Activated CD8-positive, alpha-beta memory T cell treated with anti-CD3 and anti-CD28 coated beads, Interleukin-2, amount 10 ng/mL, durations not matched to agents 7 days and 5 days (primary cell): ENCODE measurements around the gene YEATS4. TPM values are rescaled to one million over a fixed set of nuclear protein-coding genes. Genes with fewer than 3 reads are reported as not detected.

Experiments used
- ATAC-seq: fragments of 150-1000 bp; cut with Tn5 transposase; one replicate; pipeline ENCODE4 v1.10.0; 2021; ENCODE audit warnings: moderate library complexity
- CTCF ChIA-PET: fragments of 350-600 bp; sonication (Branson Sonifier 250); formaldehyde crosslinking; loops from one replicate; lab custom pipeline; 2021; ENCODE audit warnings: antibody characterized with exemption; lab: Charles Lee
- DNase-seq: peaks from one replicate; pipeline ENCODE4 v3.0.0-alpha.2; 2020
- H3K27ac Mint-ChIP-seq: one replicate; pipeline ENCODE4 v1.8.0; 2021; ENCODE audit warnings: mild to moderate bottlenecking, mixed read lengths
- H3K27me3 Mint-ChIP-seq: one replicate; pipeline ENCODE4 v1.8.0; 2021; ENCODE audit warnings: mixed read lengths
- H3K36me3 Mint-ChIP-seq: one replicate; pipeline ENCODE4 v1.8.0; 2021; ENCODE audit warnings: mild to moderate bottlenecking, mixed read lengths
- H3K4me1 Mint-ChIP-seq: one replicate; pipeline ENCODE4 v1.8.0; 2021; ENCODE audit warnings: mixed read lengths
- H3K4me3 Mint-ChIP-seq: one replicate; pipeline ENCODE4 v1.8.0; 2021; ENCODE audit warnings: mild to moderate bottlenecking, moderate library complexity, mixed read lengths
- H3K9me3 Mint-ChIP-seq: one replicate; pipeline ENCODE4 v1.8.0; 2022; ENCODE audit warnings: low read depth, mixed read lengths
- total RNA-seq, 2 experiments: library from RNA; stranded (reverse); gene quantifications; one replicate each; pipeline ENCODE4 v1.2.3, GENCODE V29; 2021

Gene YEATS4
- total RNA-seq, 2 experiments from 2014 or later, result 40.9 to 47.3 TPM

DNA sequence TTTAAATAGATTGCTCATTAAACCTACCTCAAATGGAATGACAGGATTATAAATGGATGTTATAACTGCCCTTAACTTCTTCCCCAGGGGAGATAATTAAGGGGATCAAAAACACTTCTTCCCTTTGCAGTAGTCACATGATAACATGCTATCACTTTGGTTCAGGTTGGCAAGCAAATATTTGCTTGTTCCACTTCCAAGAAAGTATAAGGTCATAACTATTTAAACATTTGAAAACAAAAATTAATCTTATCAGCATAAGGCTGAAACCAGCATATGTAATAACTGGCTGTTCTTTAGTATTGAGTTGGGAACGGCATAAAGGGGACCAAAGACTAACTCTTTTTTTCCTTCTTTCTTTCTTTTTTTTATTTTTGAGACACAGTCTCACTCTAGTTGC, 13.8 kb upstream of the YEATS4 start:
- DNase-seq (no peak), ATAC-seq (no peak)
- H3K9me3 Mint-ChIP-seq, result no peaks in the 10 kb centered on the region
- H3K27ac Mint-ChIP-seq, result no peak overlapping the region
- CTCF ChIA-PET, result no interaction called here
- H3K4me3 Mint-ChIP-seq, result no peak overlapping the region
- no peaks in the 10 kb centered on the region for H3K36me3 Mint-ChIP-seq
- H3K4me1 Mint-ChIP-seq, result peaks cover 4% of the 10 kb centered on the region
- H3K27me3 Mint-ChIP-seq, result peaks cover 4% of the 10 kb centered on the region

DNA sequence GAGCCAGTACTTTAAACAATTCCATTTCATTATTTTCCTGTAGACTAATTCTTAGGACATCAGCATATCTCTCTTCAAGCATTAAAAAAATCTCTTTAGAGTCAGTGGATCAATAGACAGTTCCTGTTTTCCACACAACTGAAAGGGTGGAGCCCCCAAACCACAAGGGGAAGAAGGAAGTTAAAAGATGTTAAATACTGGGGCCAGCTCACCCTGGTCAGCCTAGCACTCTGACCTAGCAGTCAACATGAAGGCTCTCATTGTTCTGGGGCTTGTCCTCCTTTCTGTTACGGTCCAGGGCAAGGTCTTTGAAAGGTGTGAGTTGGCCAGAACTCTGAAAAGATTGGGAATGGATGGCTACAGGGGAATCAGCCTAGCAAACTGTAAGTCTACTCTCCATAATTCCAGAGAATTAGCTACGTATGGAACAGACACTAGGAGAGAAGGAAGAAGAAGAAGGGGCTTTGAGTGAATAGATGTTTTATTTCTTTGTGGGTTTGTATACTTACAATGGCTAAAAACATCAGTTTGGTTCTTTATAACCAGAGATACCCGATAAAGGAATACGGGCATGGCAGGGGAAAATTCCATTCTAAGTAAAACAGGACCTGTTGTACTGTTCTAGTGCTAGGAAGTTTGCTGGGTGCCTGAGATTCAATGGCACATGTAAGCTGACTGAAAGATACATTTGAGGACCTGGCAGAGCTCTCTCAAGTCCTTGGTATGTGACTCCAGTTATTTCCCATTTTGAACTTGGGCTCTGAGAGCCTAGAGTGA, 11.2 kb upstream of the YEATS4 start, which contains the start of gene LYZ:
TSS of gene LYZ (plus strand) at position 220 of the 777 bp plus-strand sequence. CDS start at position 248, 28 bp downstream.
- Mint-ChIP-seq H3K9me3 (no peaks in the 10 kb centered on the region), H3K27ac (no peak within 1 kb of the TSS), H3K4me3 (no peak within 1 kb of the TSS), H3K36me3 (no peaks in the 10 kb centered on the region), H3K27me3 (peaks cover 13% of the 10 kb centered on the region), H3K4me1 (peaks cover 4% of the 10 kb centered on the region)
- DNase-seq, result no peak
- no peak for ATAC-seq
- CTCF ChIA-PET, result interaction anchor here (0.9 to 3.2 kb wide), 4 partner anchors 8 to 291 kb away, joined by 3 to 9 read pairs (median 4); no protein-coding TSS in a partner anchor

DNA sequence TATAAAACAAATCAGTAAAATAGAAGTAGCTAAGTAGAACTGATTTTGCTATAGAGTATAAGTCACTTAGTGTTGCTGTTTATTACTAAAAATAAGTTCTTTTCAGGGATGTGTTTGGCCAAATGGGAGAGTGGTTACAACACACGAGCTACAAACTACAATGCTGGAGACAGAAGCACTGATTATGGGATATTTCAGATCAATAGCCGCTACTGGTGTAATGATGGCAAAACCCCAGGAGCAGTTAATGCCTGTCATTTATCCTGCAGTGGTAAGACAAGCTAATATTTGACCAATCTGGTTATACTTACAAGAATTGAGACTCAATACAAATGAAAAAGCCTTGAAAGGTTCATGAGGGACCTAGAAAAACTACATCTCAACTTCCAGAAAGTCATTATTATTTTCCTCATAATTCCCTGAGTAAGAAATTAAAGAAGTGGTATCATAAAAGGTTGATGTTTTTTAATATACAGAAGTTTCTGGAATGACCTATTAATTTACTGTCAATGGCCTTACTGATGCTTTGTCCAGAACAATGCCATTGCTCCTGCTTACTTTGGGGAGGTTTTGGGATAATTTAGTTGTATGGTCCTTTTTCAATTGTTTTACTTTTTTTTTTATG, 9.4 kb upstream of the YEATS4 start:
- H3K36me3 Mint-ChIP-seq, result no peaks in the 10 kb centered on the region
- ATAC-seq (no peak), DNase-seq (no peak)
- H3K27ac Mint-ChIP-seq, result no peak overlapping the region
- H3K27me3 Mint-ChIP-seq, result peaks cover 22% of the 10 kb centered on the region
- no peaks in the 10 kb centered on the region for H3K9me3 Mint-ChIP-seq
- peaks cover 4% of the 10 kb centered on the region for H3K4me1 Mint-ChIP-seq
- CTCF ChIA-PET, result interaction anchor here (1.0 to 3.2 kb wide), 3 partner anchors 11 to 290 kb away, joined by 3 to 9 read pairs (median 3); no protein-coding TSS in a partner anchor
- no peak overlapping the region for H3K4me3 Mint-ChIP-seq

DNA sequence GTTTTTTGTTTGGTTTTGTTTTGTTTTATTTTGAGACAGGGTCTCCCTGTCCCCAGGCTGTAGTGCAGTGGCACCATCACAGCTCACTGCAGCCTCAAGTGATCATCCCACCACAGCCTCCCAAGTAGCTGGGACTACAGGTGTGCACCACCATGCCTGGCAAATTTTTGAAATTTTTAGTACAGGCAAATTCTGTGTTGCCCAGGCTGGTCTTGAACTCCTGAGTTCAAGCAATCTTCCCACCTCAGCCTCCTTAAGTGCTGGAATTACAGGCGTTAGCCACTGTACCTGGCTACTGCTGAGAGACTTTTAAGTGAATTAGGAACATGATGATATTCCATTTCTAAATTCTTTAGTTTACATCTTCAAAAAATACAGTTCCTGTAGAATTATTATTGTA, 8.8 kb upstream of the YEATS4 start:
- peaks cover 22% of the 10 kb centered on the region for H3K27me3 Mint-ChIP-seq
- CTCF ChIA-PET, result interaction anchor here (0.7 to 3.2 kb wide), 2 partner anchors 253 to 289 kb away, joined by 3 to 9 read pairs; no protein-coding TSS in a partner anchor
- H3K4me3 Mint-ChIP-seq, result no peak overlapping the region
- H3K9me3 Mint-ChIP-seq, result no peaks in the 10 kb centered on the region
- H3K27ac Mint-ChIP-seq, result no peak overlapping the region
- H3K36me3 Mint-ChIP-seq, result no peaks in the 10 kb centered on the region
- no peak for ATAC-seq
- peaks cover 4% of the 10 kb centered on the region for H3K4me1 Mint-ChIP-seq
- DNase-seq, result no peak

DNA sequence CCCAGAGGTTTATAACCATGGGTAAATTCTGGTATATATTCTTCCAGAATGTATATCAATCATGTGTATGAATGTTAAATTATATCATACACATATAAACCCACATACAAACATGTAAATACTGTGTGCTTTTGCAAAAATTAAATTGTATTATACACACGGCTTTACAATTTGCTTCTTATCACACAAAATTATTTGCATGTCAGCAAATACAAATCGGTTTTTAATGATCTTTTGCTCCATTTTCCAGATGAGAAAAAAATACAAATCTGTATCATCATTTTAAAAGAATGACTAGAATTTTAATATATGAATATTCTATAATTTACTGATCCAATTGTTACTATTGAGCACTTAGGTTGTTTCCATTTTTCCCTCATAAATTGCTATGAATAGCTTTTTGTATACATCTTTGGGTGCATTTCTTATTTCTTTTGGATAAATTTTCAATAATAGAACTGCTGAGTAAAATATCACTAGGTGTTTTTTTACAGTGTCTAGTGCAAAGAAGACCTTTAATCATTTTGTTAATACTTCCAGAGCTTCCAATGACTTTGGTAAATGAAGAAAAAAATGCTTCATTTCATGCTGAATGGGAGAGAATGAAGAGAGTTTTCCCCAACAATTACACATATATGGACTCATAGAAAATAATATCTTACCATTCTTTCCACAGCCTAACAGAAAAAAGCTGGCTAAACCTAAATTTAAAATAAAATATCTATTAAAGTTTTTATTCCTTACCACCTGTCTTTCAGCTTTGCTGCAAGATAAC, 7.9 kb upstream of the YEATS4 start:
- peaks cover 22% of the 10 kb centered on the region for H3K27me3 Mint-ChIP-seq
- H3K27ac Mint-ChIP-seq, result no peak overlapping the region
- no peak for DNase-seq
- no peaks in the 10 kb centered on the region for H3K9me3 Mint-ChIP-seq
- H3K4me1 Mint-ChIP-seq, result peaks cover 4% of the 10 kb centered on the region
- H3K36me3 Mint-ChIP-seq, result no peaks in the 10 kb centered on the region
- CTCF ChIA-PET, result no interaction called here
- H3K4me3 Mint-ChIP-seq, result no peak overlapping the region
- no peak for ATAC-seq

DNA sequence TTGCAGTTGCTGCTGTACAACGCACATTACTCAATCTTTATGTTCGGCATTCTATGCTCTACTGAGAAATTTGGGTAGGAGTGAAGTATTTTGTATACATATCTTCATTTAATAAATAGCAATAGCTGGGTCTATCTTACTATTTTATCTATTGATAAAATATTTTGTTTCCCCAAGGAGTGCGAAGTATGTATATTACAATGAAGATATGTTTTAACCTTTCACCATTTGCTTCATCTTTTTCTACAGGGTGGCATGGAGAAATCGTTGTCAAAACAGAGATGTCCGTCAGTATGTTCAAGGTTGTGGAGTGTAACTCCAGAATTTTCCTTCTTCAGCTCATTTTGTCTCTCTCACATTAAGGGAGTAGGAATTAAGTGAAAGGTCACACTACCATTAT, 6.6 kb upstream of the YEATS4 start:
- Mint-ChIP-seq H3K27ac (no peak overlapping the region), H3K4me3 (no peak overlapping the region), H3K9me3 (no peaks in the 10 kb centered on the region), H3K4me1 (peaks cover 9% of the 10 kb centered on the region), H3K36me3 (no peaks in the 10 kb centered on the region), H3K27me3 (peaks cover 22% of the 10 kb centered on the region)
- ATAC-seq, result no peak
- CTCF ChIA-PET, result interaction anchor here (0.7 kb wide), 1 partner anchor 19 kb away, joined by 3 read pairs; no protein-coding TSS in a partner anchor
- no peak for DNase-seq

DNA sequence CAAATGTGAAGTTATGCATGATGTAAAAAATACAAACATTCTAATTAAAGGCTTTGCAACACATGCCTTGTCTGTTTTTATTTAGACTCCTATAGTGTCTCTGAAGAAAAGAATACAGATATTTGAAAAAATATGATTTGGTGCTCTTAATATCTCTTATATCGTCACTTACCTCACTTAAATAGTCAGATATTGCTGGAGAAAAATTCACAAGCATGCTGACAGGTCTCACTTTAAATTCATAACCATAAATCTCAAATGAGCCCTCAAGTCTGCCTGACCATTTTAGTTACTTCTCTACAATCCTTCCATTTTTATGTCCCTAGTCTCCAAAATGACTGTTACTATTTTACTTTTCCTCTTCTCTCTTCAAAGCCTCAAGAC, 5.4 kb upstream of the YEATS4 start:
- DNase-seq (no peak), ATAC-seq (no peak)
- Mint-ChIP-seq H3K27me3 (peaks cover 18% of the 10 kb centered on the region), H3K4me1 (peaks cover 14% of the 10 kb centered on the region), H3K27ac (no peak overlapping the region), H3K36me3 (no peaks in the 10 kb centered on the region), H3K4me3 (no peak overlapping the region), H3K9me3 (no peaks in the 10 kb centered on the region)
- CTCF ChIA-PET, result interaction anchor here (1.0 to 1.7 kb wide), 2 partner anchors 12 to 217 kb away, joined by 3 to 4 read pairs; no protein-coding TSS in a partner anchor

DNA sequence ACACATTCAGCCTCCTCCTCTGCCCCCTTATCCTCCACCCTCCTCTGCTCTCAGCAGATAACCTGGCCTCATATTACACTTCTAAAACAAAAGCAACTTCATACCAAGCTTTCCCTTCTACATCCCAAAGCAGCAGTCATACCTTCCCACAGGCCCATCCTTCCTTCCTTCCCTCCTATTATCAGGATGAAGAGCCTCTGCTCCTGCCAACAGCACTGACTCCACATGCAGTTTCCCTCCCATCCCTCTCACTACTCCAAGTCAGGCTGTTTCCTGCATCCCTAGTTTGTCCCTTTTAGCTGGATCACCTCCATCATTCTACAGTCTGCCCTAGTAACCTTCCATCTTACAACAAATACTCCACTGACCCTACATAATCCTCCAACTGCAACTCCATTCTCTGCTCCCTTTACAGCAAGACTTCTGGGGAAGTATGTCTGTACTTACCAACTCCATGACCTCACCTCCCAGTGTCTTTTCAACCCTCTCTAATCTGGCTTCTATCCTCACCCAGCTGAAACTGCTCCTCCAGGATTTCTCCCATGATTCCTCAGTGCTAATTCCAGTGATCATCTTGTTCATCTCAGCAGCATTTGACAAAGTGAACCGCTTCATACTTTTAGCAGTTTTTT, 4.9 kb upstream of the YEATS4 start:
- CTCF ChIA-PET, result interaction anchor here (1.0 to 1.7 kb wide), 2 partner anchors 12 to 216 kb away, joined by 3 to 4 read pairs; no protein-coding TSS in a partner anchor
- H3K4me1 Mint-ChIP-seq, result peaks cover 17% of the 10 kb centered on the region
- H3K27ac Mint-ChIP-seq, result no peak overlapping the region

DNA sequence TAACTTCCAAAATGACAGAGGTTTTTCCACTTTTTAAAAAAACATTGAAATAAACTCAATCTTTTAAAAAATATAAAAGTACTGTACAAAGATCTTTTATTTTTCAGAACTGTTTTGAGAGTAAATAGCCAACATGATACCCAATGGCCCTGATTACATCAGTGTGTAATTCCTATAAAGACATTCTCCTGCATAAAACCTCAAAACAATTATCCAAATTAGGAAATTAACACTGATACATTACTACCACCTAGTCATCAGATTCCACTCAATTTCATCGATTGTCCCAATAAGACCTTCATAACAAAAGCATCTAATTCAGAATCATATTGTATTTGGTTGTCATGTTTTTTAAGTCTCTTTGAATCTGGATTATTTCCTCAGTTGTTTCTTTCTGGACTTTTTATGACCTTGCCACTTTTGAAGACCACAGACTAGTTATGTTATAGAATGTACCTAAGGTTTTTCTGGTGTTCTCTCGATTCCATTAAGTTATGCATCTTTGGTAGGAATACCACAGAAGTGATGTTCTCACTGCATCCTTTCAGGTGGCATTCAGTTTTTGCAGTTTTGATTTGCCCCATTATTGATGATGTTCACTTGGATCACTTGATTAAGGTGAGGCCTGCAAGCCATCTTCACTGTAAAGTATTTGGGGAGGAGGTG, 4.0 kb upstream of the YEATS4 start:
- peaks cover 18% of the 10 kb centered on the region for H3K27me3 Mint-ChIP-seq
- H3K4me1 Mint-ChIP-seq, result peaks cover 23% of the 10 kb centered on the region
- CTCF ChIA-PET, result interaction anchor here (1.4 to 3.8 kb wide), 4 partner anchors 17 to 283 kb away, joined by 3 to 59 read pairs (median 23); no protein-coding TSS in a partner anchor
- H3K36me3 Mint-ChIP-seq, result peaks cover 4% of the 10 kb centered on the region
- no peak overlapping the region for H3K27ac Mint-ChIP-seq
- DNase-seq (no peak), ATAC-seq (no peak)
- H3K4me3 Mint-ChIP-seq, result no peak overlapping the region
- no peaks in the 10 kb centered on the region for H3K9me3 Mint-ChIP-seq

More for the DNA sequence above, 4.9 kb upstream of the YEATS4 start:
- Mint-ChIP-seq H3K27me3 (peaks cover 18% of the 10 kb centered on the region), H3K9me3 (no peaks in the 10 kb centered on the region), H3K4me3 (no peak overlapping the region), H3K36me3 (no peaks in the 10 kb centered on the region)
- DNase-seq, result no peak
- no peak for ATAC-seq

DNA sequence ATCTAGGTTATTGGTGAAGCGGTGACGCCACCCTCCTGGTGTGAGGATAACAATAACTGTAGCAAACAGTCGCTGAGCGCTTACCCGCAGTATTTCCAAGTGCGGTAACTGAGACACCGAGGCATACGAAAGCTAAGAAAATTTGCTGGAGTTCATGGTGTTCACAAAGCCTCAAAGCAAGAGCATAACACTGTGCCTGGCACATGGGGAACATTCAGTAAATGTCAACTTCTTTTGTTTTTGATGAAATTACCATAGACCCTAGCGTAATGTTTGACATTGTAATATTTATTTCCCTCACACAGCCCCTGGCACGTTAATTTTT, 767 bp downstream of the YEATS4 start:
- peaks cover 22% of the 10 kb centered on the region for H3K36me3 Mint-ChIP-seq
- CTCF ChIA-PET, result interaction anchor here (0.9 to 1.2 kb wide), 2 partner anchors 9 to 280 kb away, joined by 3 read pairs; no protein-coding TSS in a partner anchor
- ATAC-seq (no peak), DNase-seq (no peak)
- peak overlapping the region; percentile 95 for H3K27ac Mint-ChIP-seq
- no peaks in the 10 kb centered on the region for H3K27me3 Mint-ChIP-seq
- H3K9me3 Mint-ChIP-seq, result no peaks in the 10 kb centered on the region
- peaks cover 40% of the 10 kb centered on the region for H3K4me1 Mint-ChIP-seq
- peak overlapping the region; percentile 97 for H3K4me3 Mint-ChIP-seq

DNA sequence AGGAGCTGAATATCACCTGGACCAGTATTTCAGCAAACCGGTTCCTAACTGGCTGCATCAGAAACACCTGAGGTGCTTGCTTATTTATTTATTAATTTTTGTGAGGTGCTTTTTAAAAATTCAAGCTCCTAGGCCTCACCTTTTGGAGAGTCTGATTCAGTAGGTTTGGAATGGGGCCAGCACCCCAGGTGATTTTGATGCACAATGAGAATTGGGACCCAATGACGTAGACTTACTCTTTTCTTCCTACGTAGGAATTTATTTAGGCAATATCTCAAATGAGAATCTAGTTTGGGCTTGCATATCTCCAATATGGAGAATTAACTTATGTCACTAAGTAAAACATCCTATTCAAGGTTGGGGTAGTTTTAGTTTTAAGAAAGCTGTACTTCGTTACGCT, 7.3 kb downstream of the YEATS4 start:
- H3K4me1 Mint-ChIP-seq, result peaks cover 33% of the 10 kb centered on the region
- H3K27ac Mint-ChIP-seq, result no peak overlapping the region
- no peaks in the 10 kb centered on the region for H3K27me3 Mint-ChIP-seq
- no peak overlapping the region for H3K4me3 Mint-ChIP-seq
- peaks cover 63% of the 10 kb centered on the region for H3K36me3 Mint-ChIP-seq
- CTCF ChIA-PET, result interaction anchor here (1.6 kb wide), 1 partner anchor 10 kb away, joined by 7 read pairs; no protein-coding TSS in a partner anchor
- no peaks in the 10 kb centered on the region for H3K9me3 Mint-ChIP-seq
- DNase-seq, result no peak
- no peak for ATAC-seq

DNA sequence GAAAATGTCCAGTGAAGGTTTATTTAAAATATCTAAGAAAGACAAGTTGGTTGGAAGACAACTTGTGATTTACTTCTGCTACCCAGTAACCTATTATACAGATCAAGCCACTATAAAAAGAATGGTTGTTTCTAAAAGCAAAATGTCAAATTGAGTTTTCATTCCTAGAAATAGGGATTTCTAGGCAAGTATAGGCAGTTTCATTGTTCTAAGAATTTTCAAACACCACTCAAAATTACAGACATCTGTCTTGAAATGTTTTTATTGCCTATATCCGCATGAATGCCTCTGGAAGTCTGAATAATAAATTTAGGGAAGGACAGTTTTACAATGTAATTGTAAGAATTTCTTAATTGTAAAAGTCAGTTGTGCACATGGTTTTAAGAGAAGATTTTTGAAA, 8.6 kb downstream of the YEATS4 start:
- CTCF ChIA-PET, result no interaction called here
- H3K4me3 Mint-ChIP-seq, result no peak overlapping the region
- ATAC-seq (no peak), DNase-seq (no peak)
- H3K9me3 Mint-ChIP-seq, result no peaks in the 10 kb centered on the region
- peaks cover 70% of the 10 kb centered on the region for H3K36me3 Mint-ChIP-seq
- H3K27me3 Mint-ChIP-seq, result no peaks in the 10 kb centered on the region
- no peak overlapping the region for H3K27ac Mint-ChIP-seq
- H3K4me1 Mint-ChIP-seq, result peaks cover 31% of the 10 kb centered on the region
